Neural cell (in vitro differentiated cells): Measurements from ENCODE around the gene RDX. TPM values are rescaled to one million over a fixed set of nuclear protein-coding genes. Genes with fewer than 3 reads are reported as not detected.

Experiments used
- H2AFZ ChIP-seq: fragments of 200-600, 300-800 bp; sonication (generic), shearing (Covaris generic); 2 replicates; pipeline ENCODE4 v1.6.0; 2014; ENCODE audit warnings: low read depth, mild to moderate bottlenecking, antibody characterized with exemption, low read length, moderate library complexity
- H3F3A ChIP-seq: fragments of 200-600 bp; shearing (Covaris generic); 2 replicates; pipeline ENCODE4 v1.6.1; 2016; ENCODE audit warnings: mild to moderate bottlenecking, moderate library complexity, mixed read lengths, antibody characterized with exemption, low read length; ENCODE audit not compliant: insufficient read depth, poor library complexity, severe bottlenecking
- H3K27ac ChIP-seq: fragments of 200-600, 300-800 bp; sonication (generic), shearing (Covaris generic); 2 replicates; pipeline ENCODE4 v1.5.1; 2014; ENCODE audit warnings: mild to moderate bottlenecking, low read length, moderate library complexity
- H3K27me3 ChIP-seq: fragments of 300-800, 200-600 bp; sonication (generic), shearing (Covaris generic); 2 replicates; pipeline ENCODE4 v1.6.0; 2014; ENCODE audit warnings: mild to moderate bottlenecking, low read depth, low read length, moderate library complexity; ENCODE audit not compliant: insufficient read depth
- H3K36me3 ChIP-seq: fragments of 300-800, 200-600 bp; sonication (generic), shearing (Covaris generic); 2 replicates; pipeline ENCODE4 v1.5.1; 2014; ENCODE audit warnings: mild to moderate bottlenecking, antibody characterized with exemption, low read length, moderate library complexity; ENCODE audit not compliant: insufficient read depth
- H3K4me2 ChIP-seq: fragments of 300-800, 200-600 bp; sonication (generic), shearing (Covaris generic); 2 replicates; pipeline ENCODE4 v1.6.0; 2014; ENCODE audit warnings: mild to moderate bottlenecking, low read length
- H3K4me3 ChIP-seq: fragments of 300-800, 200-600 bp; sonication (generic), shearing (Covaris generic); 2 replicates; pipeline ENCODE4 v1.5.1; 2014; ENCODE audit warnings: mild to moderate bottlenecking, low read length, moderate library complexity
- H3K79me2 ChIP-seq: fragments of 200-600 bp; shearing (Covaris generic); replicated peaks from 2 replicates; pipeline ENCODE4 v1.6.0; 2014; ENCODE audit warnings: mild to moderate bottlenecking, low read length, moderate library complexity; ENCODE audit not compliant: insufficient read depth
- H3K9ac ChIP-seq: fragments of 300-800, 200-600 bp; sonication (generic), shearing (Covaris generic); 2 replicates; pipeline ENCODE4 v1.6.1; 2016; ENCODE audit warnings: mild to moderate bottlenecking, low read length, mixed read lengths
- H3K9me2 ChIP-seq: fragments of 200-600 bp; shearing (Covaris generic); 2 replicates; pipeline ENCODE4 v1.6.1; 2016; ENCODE audit warnings: mild to moderate bottlenecking, low read length, mixed read lengths; ENCODE audit not compliant: insufficient read depth
- H3K9me3 ChIP-seq: fragments of 200-600, 300-800 bp; sonication (generic), shearing (Covaris generic); 2 replicates; pipeline ENCODE4 v1.6.1; 2016; ENCODE audit warnings: mild to moderate bottlenecking, mixed run types, low read length, moderate library complexity, mixed read lengths
- H4K20me1 ChIP-seq: fragments of 200-600 bp; shearing (Covaris generic); 2 replicates; pipeline ENCODE4 v1.6.1; 2016; ENCODE audit warnings: mild to moderate bottlenecking, mixed run types; ENCODE audit not compliant: insufficient read depth
- EP300 ChIP-seq: fragments of 450-650 bp; conservative IDR thresholded peaks from 2 replicates; pipeline ENCODE4 v1.6.1; 2014; ENCODE audit warnings: antibody characterized with exemption, mild to moderate bottlenecking, moderate library complexity; ENCODE audit not compliant: poor library complexity, severe bottlenecking
- EZH2 ChIP-seq: fragments of 200-600, 300-800 bp; shearing (Covaris generic), sonication (generic); IDR thresholded peaks from 2 replicates; pipeline ENCODE4 v1.6.1; 2014; ENCODE audit warnings: antibody characterized with exemption, low read length, borderline replicate concordance, mild to moderate bottlenecking; ENCODE audit not compliant: insufficient read depth, poor library complexity, severe bottlenecking
- MXI1 ChIP-seq: fragments of 450-650 bp; conservative IDR thresholded peaks from 2 replicates; pipeline ENCODE4 v1.6.1; 2014; ENCODE audit warnings: antibody characterized with exemption, mild to moderate bottlenecking; ENCODE audit not compliant: poor library complexity, severe bottlenecking
- POLR2AphosphoS5 ChIP-seq: IDR thresholded peaks from 2 replicates; pipeline ENCODE4 v1.6.1; 2012
- RAD21 ChIP-seq: fragments of 450-650 bp; conservative IDR thresholded peaks from 2 replicates; pipeline ENCODE4 v1.6.1; 2014; ENCODE audit warnings: antibody characterized with exemption, mild to moderate bottlenecking, moderate library complexity
- SMC3 ChIP-seq: fragments of 450-650 bp; conservative IDR thresholded peaks from 2 replicates; pipeline ENCODE4 v1.6.1; 2014; ENCODE audit warnings: antibody characterized with exemption, mild to moderate bottlenecking, moderate library complexity; ENCODE audit not compliant: poor library complexity
- TAF1 ChIP-seq: IDR thresholded peaks from 2 replicates; pipeline ENCODE4 v1.6.1; 2012; ENCODE audit warnings: low read depth
- polyA plus RNA-seq: library from polyadenylated mRNA; depleted of rRNA; stranded (reverse); fragments of >200 nt; gene quantifications from 2 replicates; pipeline ENCODE4 v1.2.3, GENCODE V29; 2014
- TF ChIP-seq, protein P1 (sequence below): fragments of 450-650 bp; IDR thresholded peaks from 2 replicates; pipeline ENCODE4 v1.5.1; 2014; ENCODE audit warnings: antibody characterized with exemption, mild to moderate bottlenecking, moderate library complexity; ENCODE audit not compliant: poor library complexity, severe bottlenecking
- TF ChIP-seq, protein P2 (sequence below): IDR thresholded peaks from 2 replicates; pipeline ENCODE4 v1.6.1; 2012; ENCODE audit warnings: borderline replicate concordance

Gene RDX
- polyA plus RNA-seq, 1 donor from 2014 or later: 39.0 TPM

DNA sequence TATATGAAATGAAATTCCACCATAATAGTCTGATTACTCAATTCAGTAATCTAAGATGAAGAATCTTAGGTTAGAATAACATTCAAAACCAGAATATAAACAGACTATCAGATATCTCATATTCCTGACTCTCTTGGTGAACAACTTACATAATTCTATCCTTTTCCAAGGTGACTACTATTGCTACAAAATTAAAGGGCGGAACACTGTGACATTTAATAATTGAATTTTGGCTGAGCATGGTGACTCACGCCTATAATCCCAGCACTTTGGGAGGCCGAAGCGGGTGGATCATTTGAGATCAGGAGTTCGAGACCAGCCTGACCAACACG lies 34.4 kb downstream of the RDX start:
- TF ChIP-seq EP300 (no peak), RAD21 (no peak), POLR2AphosphoS5 (no peak), MXI1 (no peak), EZH2 (no peak), TAF1 (no peak), SMC3 (no peak)
- TF ChIP-seq, protein P1, sequence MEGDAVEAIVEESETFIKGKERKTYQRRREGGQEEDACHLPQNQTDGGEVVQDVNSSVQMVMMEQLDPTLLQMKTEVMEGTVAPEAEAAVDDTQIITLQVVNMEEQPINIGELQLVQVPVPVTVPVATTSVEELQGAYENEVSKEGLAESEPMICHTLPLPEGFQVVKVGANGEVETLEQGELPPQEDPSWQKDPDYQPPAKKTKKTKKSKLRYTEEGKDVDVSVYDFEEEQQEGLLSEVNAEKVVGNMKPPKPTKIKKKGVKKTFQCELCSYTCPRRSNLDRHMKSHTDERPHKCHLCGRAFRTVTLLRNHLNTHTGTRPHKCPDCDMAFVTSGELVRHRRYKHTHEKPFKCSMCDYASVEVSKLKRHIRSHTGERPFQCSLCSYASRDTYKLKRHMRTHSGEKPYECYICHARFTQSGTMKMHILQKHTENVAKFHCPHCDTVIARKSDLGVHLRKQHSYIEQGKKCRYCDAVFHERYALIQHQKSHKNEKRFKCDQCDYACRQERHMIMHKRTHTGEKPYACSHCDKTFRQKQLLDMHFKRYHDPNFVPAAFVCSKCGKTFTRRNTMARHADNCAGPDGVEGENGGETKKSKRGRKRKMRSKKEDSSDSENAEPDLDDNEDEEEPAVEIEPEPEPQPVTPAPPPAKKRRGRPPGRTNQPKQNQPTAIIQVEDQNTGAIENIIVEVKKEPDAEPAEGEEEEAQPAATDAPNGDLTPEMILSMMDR: no peak
- TF ChIP-seq, protein P2, sequence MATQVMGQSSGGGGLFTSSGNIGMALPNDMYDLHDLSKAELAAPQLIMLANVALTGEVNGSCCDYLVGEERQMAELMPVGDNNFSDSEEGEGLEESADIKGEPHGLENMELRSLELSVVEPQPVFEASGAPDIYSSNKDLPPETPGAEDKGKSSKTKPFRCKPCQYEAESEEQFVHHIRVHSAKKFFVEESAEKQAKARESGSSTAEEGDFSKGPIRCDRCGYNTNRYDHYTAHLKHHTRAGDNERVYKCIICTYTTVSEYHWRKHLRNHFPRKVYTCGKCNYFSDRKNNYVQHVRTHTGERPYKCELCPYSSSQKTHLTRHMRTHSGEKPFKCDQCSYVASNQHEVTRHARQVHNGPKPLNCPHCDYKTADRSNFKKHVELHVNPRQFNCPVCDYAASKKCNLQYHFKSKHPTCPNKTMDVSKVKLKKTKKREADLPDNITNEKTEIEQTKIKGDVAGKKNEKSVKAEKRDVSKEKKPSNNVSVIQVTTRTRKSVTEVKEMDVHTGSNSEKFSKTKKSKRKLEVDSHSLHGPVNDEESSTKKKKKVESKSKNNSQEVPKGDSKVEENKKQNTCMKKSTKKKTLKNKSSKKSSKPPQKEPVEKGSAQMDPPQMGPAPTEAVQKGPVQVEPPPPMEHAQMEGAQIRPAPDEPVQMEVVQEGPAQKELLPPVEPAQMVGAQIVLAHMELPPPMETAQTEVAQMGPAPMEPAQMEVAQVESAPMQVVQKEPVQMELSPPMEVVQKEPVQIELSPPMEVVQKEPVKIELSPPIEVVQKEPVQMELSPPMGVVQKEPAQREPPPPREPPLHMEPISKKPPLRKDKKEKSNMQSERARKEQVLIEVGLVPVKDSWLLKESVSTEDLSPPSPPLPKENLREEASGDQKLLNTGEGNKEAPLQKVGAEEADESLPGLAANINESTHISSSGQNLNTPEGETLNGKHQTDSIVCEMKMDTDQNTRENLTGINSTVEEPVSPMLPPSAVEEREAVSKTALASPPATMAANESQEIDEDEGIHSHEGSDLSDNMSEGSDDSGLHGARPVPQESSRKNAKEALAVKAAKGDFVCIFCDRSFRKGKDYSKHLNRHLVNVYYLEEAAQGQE: no peak
- no peaks in the 10 kb centered on the region for H3K27me3 ChIP-seq
- H3K4me3 ChIP-seq: no peak overlapping the region
- H3K9me2 ChIP-seq: no peaks in the 10 kb centered on the region
- H3K27ac ChIP-seq: no peak overlapping the region
- no peaks in the 10 kb centered on the region for H3K9me3 ChIP-seq
- H3K79me2 ChIP-seq: no peaks in the 10 kb centered on the region
- H3K4me2 ChIP-seq: no peak overlapping the region
- H3K9ac ChIP-seq: no peak overlapping the region
- no peak overlapping the region for H2AFZ ChIP-seq
- peaks cover 5% of the 10 kb centered on the region for H3K36me3 ChIP-seq
- no peaks in the 10 kb centered on the region for H3F3A ChIP-seq
- H4K20me1 ChIP-seq: no peaks in the 10 kb centered on the region

DNA sequence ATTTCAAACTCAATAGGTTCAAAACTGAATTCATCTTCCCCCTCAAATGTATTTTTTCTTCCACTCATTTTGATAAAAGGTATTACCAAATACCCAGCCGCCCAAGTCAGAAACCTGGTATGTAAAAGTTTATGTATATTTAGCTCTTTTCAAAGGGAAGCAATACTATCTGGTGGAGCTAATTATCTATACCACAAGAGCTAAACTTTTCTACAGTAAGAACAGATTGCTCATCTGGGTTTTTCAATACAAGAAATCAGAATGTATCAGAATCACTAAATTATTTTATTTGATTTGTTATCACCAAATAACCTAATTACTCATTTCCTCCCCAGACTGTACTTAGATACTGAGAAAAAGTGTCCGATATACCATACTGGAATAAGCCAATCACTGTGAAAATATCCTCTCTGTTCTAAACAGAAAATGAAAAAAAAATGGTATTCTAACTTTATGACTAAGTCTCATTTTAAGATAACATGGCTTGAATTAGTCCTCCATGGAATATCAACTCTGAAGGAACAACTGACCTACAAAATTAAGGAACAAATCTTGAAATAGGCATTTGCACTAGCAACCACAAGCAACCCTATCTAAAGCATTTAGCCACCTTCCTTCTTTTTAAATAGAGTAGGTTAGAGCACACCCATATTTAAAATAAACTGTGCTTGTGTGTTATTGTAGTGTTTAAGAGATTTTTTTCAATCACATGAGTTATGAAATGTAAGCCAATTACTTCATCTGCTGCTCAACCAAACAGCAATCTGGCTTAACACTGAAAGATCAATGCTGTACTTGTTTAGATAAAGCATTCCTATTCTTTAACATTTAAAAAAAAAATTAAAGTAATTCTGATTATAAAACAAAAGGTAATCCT lies 35.0 kb downstream of the RDX start:
- Histone ChIP-seq H3K36me3 (peaks cover 5% of the 10 kb centered on the region), H3K27me3 (no peaks in the 10 kb centered on the region), H3F3A (no peaks in the 10 kb centered on the region), H3K9ac (no peak overlapping the region), H3K4me2 (no peak overlapping the region), H3K9me2 (no peaks in the 10 kb centered on the region), H3K4me3 (no peak overlapping the region), H3K9me3 (no peaks in the 10 kb centered on the region), H4K20me1 (no peaks in the 10 kb centered on the region), H2AFZ (no peak overlapping the region), H3K27ac (no peak overlapping the region), H3K79me2 (no peaks in the 10 kb centered on the region)
- no peak for TF ChIP-seq EZH2
- TF ChIP-seq, protein P1: no peak
- no peak for TF ChIP-seq TAF1
- no peak for TF ChIP-seq SMC3
- no peak for TF ChIP-seq RAD21
- no peak for TF ChIP-seq MXI1
- no peak for TF ChIP-seq POLR2AphosphoS5
- TF ChIP-seq, protein P2: no peak
- TF ChIP-seq EP300: no peak
